HUDEP-2 (cell line): ENCODE results near the gene ITM2C.

Experiments
- DNase-seq, 76 experiments: peaks; one replicate each; lab custom pipeline; 2025; ENCODE audit not compliant: unreplicated experiment in 76 of 76; lab: John Stamatoyannopoulos, UW

ITM2C gene

GRCh38 chr2:230872151-230872967 lies 7.6 kb downstream of the ITM2C start:
- DNase-seq = no peak

GRCh38 chr2:230872968-230873660 lies 8.4 kb downstream of the ITM2C start:
- no peak for DNase-seq

- no peak for DNase-seq
Observed at GRCh38 chr2:230873661-230874401, 9.1 kb downstream of the ITM2C start.

DNA sequence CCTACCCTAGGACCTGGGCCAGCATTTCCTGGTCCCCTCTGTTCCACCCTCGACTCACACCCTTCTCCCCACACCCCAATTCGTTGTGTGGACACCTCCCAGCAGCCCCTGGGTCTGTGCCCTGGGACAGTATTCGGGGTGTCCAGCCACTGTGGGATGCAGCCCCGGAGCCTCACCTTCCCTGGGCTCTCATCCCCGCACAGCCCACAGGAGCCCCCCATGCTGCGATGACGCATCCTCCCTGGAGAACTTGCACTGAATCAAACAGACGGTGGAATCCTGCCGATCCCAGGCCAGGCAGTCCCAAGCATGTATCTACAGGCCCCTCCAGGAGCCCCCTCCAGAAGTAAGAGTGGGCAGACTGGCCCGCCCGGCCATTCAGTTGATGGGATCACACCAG lies 9.7 kb downstream of the ITM2C start:
- no peak for DNase-seq

DNA sequence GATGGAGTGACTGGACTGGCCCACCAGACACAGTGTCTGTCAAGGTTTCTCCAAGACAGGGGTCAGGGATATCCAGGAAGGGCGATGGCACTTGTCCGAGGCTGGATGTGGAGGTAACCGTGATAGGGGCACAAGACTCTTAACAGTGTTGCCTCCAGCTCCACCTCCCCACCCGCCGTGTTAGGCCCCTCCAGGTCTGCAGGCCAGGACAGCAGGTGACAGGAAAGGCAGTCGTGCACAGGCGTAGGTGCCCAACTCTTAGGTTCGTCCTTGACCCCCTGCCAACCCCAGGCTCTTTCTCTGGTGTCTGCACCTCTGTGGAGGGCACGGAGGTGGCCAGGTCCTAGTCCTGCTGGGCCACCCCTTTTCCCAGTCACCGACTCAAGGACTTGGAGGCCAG lies 10.1 kb downstream of the ITM2C start:
- no peak for DNase-seq

DNA sequence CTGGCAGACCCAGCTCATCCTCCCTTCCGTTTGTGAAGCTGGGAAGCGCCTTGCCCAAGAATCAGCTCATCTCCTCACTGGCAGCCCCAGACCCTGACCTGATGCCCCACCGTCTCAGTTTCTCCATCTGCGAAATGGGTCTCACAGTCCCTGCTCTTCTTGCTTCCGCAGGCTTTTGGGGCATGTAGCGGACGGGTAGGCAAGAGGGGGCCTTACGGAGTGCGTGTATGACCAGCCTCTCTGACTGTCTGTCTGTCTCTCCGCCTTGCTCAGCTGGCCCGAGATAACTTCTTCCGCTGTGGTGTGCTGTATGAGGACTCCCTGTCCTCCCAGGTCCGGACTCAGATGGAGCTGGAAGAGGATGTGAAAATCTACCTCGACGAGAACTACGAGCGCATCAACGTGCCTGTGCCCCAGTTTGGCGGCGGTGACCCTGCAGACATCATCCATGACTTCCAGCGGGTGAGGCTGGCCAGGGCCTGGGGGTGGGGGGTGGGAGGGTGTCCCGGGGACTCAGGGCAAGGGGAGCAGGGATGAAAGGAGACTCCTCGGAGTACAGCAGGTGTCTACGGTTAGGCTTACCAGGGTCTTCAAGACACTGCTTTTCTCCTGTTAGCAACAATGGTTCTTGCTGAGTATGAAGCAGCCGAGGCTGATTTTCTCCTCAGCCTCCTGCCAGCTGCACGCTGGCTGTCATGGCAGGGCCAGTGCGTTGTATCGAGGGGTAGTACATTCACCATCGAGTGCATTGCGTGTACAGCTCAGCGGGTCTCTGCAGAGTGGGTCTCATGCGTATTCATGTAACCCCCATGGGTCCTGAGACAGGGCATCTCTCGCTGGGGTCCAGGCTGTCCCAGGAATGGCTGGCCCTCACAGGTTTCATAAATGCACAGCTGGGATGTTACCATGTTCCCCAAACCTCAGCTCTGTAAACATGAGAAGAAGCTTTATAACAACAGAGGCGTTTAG lies 10.9 kb downstream of the ITM2C start:
- DNase-seq = no peak

- no peak for DNase-seq
Observed at GRCh38 chr2:230877116-230877758, 12.5 kb downstream of the ITM2C start.

DNA sequence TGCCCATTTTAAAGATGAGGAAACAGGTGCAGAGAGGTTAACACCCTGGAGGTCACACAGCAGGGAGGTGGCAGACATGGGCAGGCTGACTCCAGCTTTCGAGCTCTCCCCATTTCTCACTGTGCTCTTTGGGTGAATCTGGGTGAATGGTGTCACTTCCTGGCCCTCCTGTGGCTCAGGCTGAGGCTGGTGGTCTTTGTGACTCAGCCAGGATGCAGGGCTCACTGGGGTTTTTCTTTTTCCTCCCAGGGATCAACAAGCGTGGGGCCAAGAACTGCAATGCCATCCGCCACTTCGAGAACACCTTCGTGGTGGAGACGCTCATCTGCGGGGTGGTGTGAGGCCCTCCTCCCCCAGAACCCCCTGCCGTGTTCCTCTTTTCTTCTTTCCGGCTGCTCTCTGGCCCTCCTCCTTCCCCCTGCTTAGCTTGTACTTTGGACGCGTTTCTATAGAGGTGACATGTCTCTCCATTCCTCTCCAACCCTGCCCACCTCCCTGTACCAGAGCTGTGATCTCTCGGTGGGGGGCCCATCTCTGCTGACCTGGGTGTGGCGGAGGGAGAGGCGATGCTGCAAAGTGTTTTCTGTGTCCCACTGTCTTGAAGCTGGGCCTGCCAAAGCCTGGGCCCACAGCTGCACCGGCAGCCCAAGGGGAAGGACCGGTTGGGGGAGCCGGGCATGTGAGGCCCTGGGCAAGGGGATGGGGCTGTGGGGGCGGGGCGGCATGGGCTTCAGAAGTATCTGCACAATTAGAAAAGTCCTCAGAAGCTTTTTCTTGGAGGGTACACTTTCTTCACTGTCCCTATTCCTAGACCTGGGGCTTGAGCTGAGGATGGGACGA lies 13.2 kb downstream of the ITM2C start:
- DNase-seq = no peak

DNA sequence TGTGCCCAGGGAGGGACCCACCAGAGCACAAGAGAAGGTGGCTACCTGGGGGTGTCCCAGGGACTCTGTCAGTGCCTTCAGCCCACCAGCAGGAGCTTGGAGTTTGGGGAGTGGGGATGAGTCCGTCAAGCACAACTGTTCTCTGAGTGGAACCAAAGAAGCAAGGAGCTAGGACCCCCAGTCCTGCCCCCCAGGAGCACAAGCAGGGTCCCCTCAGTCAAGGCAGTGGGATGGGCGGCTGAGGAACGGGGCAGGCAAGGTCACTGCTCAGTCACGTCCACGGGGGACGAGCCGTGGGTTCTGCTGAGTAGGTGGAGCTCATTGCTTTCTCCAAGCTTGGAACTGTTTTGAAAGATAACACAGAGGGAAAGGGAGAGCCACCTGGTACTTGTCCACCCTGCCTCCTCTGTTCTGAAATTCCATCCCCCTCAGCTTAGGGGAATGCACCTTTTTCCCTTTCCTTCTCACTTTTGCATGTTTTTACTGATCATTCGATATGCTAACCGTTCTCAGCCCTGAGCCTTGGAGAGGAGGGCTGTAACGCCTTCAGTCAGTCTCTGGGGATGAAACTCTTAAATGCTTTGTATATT lies 14.0 kb downstream of the ITM2C start:
- DNase-seq = no peak

GRCh38 chr2:230879271-230879882 lies 14.6 kb downstream of the ITM2C start:
- no peak for DNase-seq

- DNase-seq = no peak
Observed at GRCh38 chr2:230879891-230880290, 15.1 kb downstream of the ITM2C start.

GRCh38 chr2:230881840-230882239 lies 17.1 kb downstream of the ITM2C start:
- no peak for DNase-seq

- DNase-seq = peak in 1 of 76 experiments; percentile 12
Observed at GRCh38 chr2:230885463-230886130, 20.9 kb downstream of the ITM2C start.

- DNase-seq = no peak
Observed at GRCh38 chr2:230886206-230886605, 21.5 kb downstream of the ITM2C start.

DNA sequence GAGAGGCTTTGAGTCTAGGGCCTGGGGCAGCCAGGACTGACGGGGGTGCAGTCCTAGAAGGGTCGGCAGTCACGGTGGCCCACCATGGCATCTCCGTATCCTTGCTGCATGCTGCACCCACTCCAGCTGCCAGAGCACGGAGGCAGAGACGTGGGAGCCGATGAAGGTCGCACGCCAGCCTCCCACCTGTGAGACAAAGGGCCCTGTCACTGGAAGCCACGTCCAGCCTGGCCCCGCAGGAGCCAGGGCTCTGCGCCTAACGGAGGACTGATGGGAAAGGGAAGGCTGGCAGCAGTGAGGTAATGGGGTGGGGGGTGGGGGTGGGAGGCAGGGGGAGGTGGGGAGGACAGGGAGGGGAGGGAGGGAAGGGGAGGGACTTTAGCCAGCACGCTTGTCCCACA lies 21.9 kb downstream of the ITM2C start:
- DNase-seq = no peak

DNA sequence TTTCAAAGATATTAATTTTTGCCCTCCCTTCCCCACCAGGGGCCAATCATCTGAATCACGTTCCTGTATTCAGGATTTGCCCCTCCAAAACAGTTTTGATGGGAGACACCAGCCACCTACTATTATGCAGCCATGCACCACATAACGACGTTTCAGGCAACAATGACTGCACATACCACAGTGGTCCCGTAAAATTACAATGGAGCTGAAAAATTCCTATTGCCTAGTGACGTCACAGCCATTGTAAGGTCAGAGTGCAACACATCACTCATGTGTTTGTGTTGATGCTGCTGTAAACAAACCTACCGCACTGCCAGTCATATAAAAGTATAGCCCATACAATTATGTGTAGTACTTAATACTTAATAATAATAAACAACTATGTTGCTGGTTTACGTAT lies 22.6 kb downstream of the ITM2C start:
- no peak for DNase-seq

- DNase-seq = no peak
Observed at GRCh38 chr2:230888824-230889400, 24.2 kb downstream of the ITM2C start.
